Hematopoietic multipotent progenitor cell treated with erythropoietin and hydrocortisone succinate and interleukin-3 and kit ligand, for 15 days (in vitro differentiated cells): ENCODE results near the gene C19orf25.
"Not testable (repeated sequence)": the region's sequence is repeated elsewhere in the genome, so short reads cannot be mapped to it uniquely, and the experiment has no call there.

Experiments used
- DNase-seq: peaks from one replicate; pipeline ENCODE4 v3.0.0-alpha.2; 2015; ENCODE audit warnings: low spot score

Gene C19orf25

GRCh38 chr19:1481893-1482360 lies 2.9 kb upstream of the C19orf25 start:
- DNase-seq: no peak

GRCh38 chr19:1481224-1481892 lies 2.3 kb upstream of the C19orf25 start:
- no peak for DNase-seq

GRCh38 chr19:1477056-1477455 lies 2.0 kb downstream of the C19orf25 start:
- not testable (repeated sequence) for DNase-seq

- no peak for DNase-seq
These were observed 3.1 kb downstream of the C19orf25 start for GRCh38 chr19:1475751-1476437.

- DNase-seq: no peak
These were observed 4.2 kb downstream of the C19orf25 start for GRCh38 chr19:1474765-1475351.

GRCh38 chr19:1474011-1474764 lies 4.8 kb downstream of the C19orf25 start:
- no peak for DNase-seq

- DNase-seq: no peak
These were observed 5.7 kb downstream of the C19orf25 start for GRCh38 chr19:1473085-1473851.

- DNase-seq: no peak
These were observed 6.6 kb downstream of the C19orf25 start for GRCh38 chr19:1472231-1473084.

- no peak for DNase-seq
These were observed 7.4 kb downstream of the C19orf25 start for GRCh38 chr19:1471515-1472160.

- DNase-seq: no peak
These were observed 8.0 kb downstream of the C19orf25 start for GRCh38 chr19:1471010-1471514.

GRCh38 chr19:1470305-1471009 lies 8.6 kb downstream of the C19orf25 start:
- DNase-seq: no peak

GRCh38 chr19:1470055-1470304 lies 9.0 kb downstream of the C19orf25 start:
- DNase-seq: no peak

GRCh38 chr19:1469255-1470054 lies 9.6 kb downstream of the C19orf25 start:
- no peak for DNase-seq

- no peak for DNase-seq
These were observed 10.2 kb downstream of the C19orf25 start for GRCh38 chr19:1468821-1469254.

- DNase-seq: no peak
These were observed 10.7 kb downstream of the C19orf25 start for GRCh38 chr19:1468274-1468820.

GRCh38 chr19:1467490-1468273 lies 11.3 kb downstream of the C19orf25 start:
- no peak for DNase-seq

- DNase-seq: no peak
These were observed 11.9 kb downstream of the C19orf25 start for GRCh38 chr19:1467215-1467489.
